Measurements from ENCODE around the gene VWC2L. TPM values are rescaled to one million over a fixed set of nuclear protein-coding genes. Genes with fewer than 3 reads are reported as not detected.

The VWC2L gene
- total and polyA plus RNA-seq, 2 donors (not counting 3 experiments of a cell fraction or from before 2014, with no cell fraction given): not detected

DNA sequence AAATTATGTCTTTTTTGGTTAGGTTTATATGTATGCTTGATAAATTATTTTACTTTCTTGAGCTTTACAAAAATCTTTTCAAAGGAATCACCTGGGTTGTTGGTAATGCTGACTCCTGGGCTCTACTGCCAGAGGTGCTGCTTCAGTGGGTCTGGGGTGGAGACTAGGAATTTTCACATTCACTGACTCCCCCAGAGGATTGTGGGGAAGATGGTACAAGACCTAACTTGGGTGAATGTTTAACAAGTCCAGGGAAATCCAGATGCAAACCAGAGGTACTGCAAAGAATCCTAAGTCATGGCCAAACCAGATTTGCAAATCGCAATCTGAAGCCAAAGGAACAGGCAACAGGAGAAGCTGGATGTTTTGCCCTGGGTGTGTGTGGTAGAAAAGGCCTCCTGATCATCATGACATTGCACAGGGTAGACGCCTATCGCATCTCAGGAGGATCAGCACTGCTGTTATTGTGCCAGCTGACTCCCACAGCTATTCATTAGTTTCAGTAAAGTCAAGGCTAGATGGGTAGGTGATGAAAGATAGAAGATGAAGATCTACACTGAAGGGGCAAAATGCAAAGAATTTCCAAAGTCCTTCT lies 213.4 kb downstream of the VWC2L start:
- TF ChIP-seq POLR2A (IDR thresholded peaks at IDR 0.05; ENCODE audit: low read depth, low read length): no peak
- TF ChIP-seq, protein P1, sequence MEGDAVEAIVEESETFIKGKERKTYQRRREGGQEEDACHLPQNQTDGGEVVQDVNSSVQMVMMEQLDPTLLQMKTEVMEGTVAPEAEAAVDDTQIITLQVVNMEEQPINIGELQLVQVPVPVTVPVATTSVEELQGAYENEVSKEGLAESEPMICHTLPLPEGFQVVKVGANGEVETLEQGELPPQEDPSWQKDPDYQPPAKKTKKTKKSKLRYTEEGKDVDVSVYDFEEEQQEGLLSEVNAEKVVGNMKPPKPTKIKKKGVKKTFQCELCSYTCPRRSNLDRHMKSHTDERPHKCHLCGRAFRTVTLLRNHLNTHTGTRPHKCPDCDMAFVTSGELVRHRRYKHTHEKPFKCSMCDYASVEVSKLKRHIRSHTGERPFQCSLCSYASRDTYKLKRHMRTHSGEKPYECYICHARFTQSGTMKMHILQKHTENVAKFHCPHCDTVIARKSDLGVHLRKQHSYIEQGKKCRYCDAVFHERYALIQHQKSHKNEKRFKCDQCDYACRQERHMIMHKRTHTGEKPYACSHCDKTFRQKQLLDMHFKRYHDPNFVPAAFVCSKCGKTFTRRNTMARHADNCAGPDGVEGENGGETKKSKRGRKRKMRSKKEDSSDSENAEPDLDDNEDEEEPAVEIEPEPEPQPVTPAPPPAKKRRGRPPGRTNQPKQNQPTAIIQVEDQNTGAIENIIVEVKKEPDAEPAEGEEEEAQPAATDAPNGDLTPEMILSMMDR (IDR thresholded peaks at IDR 0.05; ENCODE audit: extremely low read depth in 1 of 2, insufficient read depth in 1 of 2, low read depth in 1 of 2, low read length in 2 of 2): no peak
- ChIA-PET POLR2A (no interaction called here), CTCF (no interaction called here)
- Histone ChIP-seq H3K36me3 (ENCODE audit: control insufficient read depth in 2 of 2, extremely low read depth in 1 of 2, insufficient read depth in 2 of 2, low read length in 2 of 2) (no peaks in the 10 kb centered on the region), H3K9me3 (replicated peaks; ENCODE audit: control insufficient read depth, insufficient read depth, low read length) (no peaks in the 10 kb centered on the region), H2AFZ (ENCODE audit: low read depth, low read length) (no peak overlapping the region), H3K9me1 (replicated peaks; ENCODE audit: control insufficient read depth, extremely low read depth, insufficient read depth, low read length) (no peaks in the 10 kb centered on the region), H3K27ac (ENCODE audit: insufficient read depth, low read depth, low read length) (no peak overlapping the region), H4K20me1 (replicated peaks; ENCODE audit: control insufficient read depth, extremely low read depth, insufficient read depth, low read length) (no peaks in the 10 kb centered on the region), H3K4me3 (replicated peaks in 1 of 3; ENCODE audit: insufficient read depth in 1 of 3, low read depth in 1 of 3, low read length in 3 of 3) (no peak overlapping the region), H3K27me3 (ENCODE audit: control insufficient read depth in 2 of 2, insufficient read depth in 2 of 2, low read length in 2 of 2) (no peaks in the 10 kb centered on the region), H3K4me2 (ENCODE audit: insufficient read depth, low read length) (no peak overlapping the region), H3K79me2 (ENCODE audit: control insufficient read depth, insufficient read depth, low read length) (no peaks in the 10 kb centered on the region), H3K4me1 (ENCODE audit: control insufficient read depth, extremely low read depth, insufficient read depth, low read length) (no peaks in the 10 kb centered on the region), H3K9ac (replicated peaks; ENCODE audit: extremely low read depth, insufficient read depth, low read length) (no peak overlapping the region)
- no peak for FAIRE-seq
- no peak for DNase-seq (ENCODE audit: low read depth, low spot score)
- intact Hi-C loops (cut with micrococcal nuclease): no loop called here
- dilution Hi-C loops (cut with MboI; ENCODE audit: extremely low pct_ligation_motif_present, low sequenced_read_pairs): no loop called here
- no TSS peak for BruUV-seq (replicated peaks)

DNA sequence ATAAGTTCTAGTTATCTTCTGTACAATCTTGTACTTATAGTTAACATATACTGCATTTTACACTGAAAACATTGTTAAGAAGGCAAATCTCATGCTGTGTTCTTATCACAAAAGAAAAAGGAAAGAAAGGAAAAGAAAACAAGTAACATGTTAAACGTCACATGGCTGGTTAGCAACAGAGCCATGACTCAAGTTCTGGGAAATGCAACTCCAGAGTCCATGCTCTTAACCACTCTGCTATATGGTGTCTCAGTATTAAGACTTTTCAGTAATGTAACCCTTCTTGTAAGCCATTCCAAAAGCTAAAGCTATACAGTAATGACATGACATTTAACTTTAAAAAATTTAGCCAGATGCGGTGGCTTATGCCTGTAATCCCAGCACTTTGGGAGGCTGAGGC lies 217.2 kb downstream of the VWC2L start:
- Histone ChIP-seq H3K4me1 (ENCODE audit: control insufficient read depth, extremely low read depth, insufficient read depth, low read length) (no peaks in the 10 kb centered on the region), H3K9me1 (replicated peaks; ENCODE audit: control insufficient read depth, extremely low read depth, insufficient read depth, low read length) (no peaks in the 10 kb centered on the region), H3K9ac (replicated peaks; ENCODE audit: extremely low read depth, insufficient read depth, low read length) (no peak overlapping the region), H3K9me3 (replicated peaks; ENCODE audit: control insufficient read depth, insufficient read depth, low read length) (no peaks in the 10 kb centered on the region), H4K20me1 (replicated peaks; ENCODE audit: control insufficient read depth, extremely low read depth, insufficient read depth, low read length) (no peaks in the 10 kb centered on the region), H3K27ac (ENCODE audit: insufficient read depth, low read depth, low read length) (no peak overlapping the region), H3K4me2 (ENCODE audit: insufficient read depth, low read length) (no peak overlapping the region), H3K79me2 (ENCODE audit: control insufficient read depth, insufficient read depth, low read length) (no peaks in the 10 kb centered on the region), H2AFZ (ENCODE audit: low read depth, low read length) (no peak overlapping the region), H3K36me3 (ENCODE audit: control insufficient read depth in 2 of 2, extremely low read depth in 1 of 2, insufficient read depth in 2 of 2, low read length in 2 of 2) (no peaks in the 10 kb centered on the region), H3K27me3 (ENCODE audit: control insufficient read depth in 2 of 2, insufficient read depth in 2 of 2, low read length in 2 of 2) (no peaks in the 10 kb centered on the region), H3K4me3 (replicated peaks in 1 of 3; ENCODE audit: insufficient read depth in 1 of 3, low read depth in 1 of 3, low read length in 3 of 3) (no peak overlapping the region)
- no peak for FAIRE-seq
- ChIA-PET POLR2A (no interaction called here), CTCF (no interaction called here)
- dilution Hi-C loops (cut with MboI; ENCODE audit: extremely low pct_ligation_motif_present, low sequenced_read_pairs): no loop called here
- no peak for DNase-seq (ENCODE audit: low read depth, low spot score)
- BruUV-seq (replicated peaks): no TSS peak
- no peak for TF ChIP-seq POLR2A (IDR thresholded peaks at IDR 0.05; ENCODE audit: low read depth, low read length)
- TF ChIP-seq JUN (IDR thresholded peaks at IDR 0.05; ENCODE audit: borderline replicate concordance, insufficient read depth, insufficient read length, low read depth): no peak
- TF ChIP-seq, protein P2, sequence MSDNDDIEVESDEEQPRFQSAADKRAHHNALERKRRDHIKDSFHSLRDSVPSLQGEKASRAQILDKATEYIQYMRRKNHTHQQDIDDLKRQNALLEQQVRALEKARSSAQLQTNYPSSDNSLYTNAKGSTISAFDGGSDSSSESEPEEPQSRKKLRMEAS (IDR thresholded peaks at IDR 0.05; ENCODE audit: insufficient read depth, insufficient read length): no peak
- no peak for TF ChIP-seq FOS (IDR thresholded peaks at IDR 0.05; ENCODE audit: borderline replicate concordance, insufficient read depth, low read length)
- TF ChIP-seq EZH2 (IDR thresholded peaks at IDR 0.05; ENCODE audit: borderline replicate concordance, low read depth, low read length, severe bottlenecking): no peak
- intact Hi-C loops (cut with micrococcal nuclease): no loop called here
